Stimulated activated CD4-positive, alpha-beta T cell treated with anti-CD3 and anti-CD28 coated beads, Interleukin-4, amount 100 ng/mL, for 48 hours (primary cell): ENCODE measurements around the gene BAIAP2.
"Not testable (repeated sequence)": the region's sequence is repeated elsewhere in the genome, so short reads cannot be mapped to it uniquely, and the experiment has no call there.

Source experiments
- DNase-seq, 2 donors: peaks; one replicate each; pipeline ENCODE4 v3.0.0-alpha.2; 2020; ENCODE audit warnings: low read depth in 2 of 2

The BAIAP2 gene

GRCh38 chr17:81066771-81067315 lies 31.9 kb downstream of the BAIAP2 start:
- DNase-seq = no peak

DNA sequence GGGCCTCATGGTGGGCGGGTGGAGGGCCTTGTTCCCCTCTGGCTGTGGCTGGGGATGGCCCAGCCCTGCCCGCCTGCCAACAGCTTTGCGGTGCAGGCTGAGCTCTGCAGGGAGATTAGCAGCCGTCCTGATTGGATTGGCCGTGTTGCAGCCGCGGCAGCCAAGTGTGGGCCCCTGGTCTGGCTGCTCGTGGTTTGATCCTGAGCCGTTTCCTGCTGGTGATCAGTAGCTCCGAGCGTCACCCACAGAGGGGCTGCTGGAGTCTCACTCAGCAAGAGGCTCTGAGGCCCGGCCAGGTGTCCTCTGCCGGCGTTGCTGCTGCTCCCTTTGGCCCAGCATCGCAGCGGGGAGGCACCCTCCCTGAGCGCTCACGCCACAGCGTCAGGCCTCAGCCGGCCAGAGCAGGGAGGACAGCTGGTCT lies 32.5 kb downstream of the BAIAP2 start:
- no peak for DNase-seq

DNA sequence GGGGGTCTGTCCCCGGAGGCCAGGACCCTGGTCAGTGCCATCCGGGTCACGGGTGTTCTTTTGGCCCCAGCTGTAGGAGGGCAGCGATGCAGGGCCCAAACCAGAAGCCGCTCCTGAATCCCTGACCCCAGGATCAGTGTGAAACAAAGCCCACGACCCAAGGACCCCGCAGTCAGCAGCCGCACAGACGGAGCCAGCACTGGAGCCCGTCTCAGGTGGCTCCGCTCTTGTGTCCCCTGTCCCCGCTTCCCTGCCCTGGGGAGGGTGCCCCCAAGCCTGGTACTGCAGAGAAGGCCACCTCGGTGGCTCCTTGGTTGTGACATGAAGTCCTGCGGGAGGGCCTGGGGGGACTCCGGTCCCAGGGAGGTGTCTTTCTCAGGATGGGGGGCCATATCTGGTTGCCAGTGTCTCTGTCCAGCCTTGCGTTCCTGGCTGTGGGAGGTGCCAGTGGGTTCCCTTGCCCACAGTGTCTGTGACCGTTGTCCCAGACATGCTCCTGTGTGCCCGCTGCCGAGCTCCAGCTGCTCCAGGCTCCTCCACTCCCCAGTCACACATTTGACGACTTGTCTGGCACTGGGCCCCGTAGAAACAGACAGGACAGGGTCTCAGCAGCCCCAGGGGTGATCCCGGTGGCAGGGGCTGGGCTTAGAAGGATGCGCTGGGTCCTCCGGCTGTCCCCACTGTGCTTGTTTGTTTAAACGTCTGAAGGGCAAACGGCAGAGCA lies 33.6 kb downstream of the BAIAP2 start:
- DNase-seq = no peak

DNA sequence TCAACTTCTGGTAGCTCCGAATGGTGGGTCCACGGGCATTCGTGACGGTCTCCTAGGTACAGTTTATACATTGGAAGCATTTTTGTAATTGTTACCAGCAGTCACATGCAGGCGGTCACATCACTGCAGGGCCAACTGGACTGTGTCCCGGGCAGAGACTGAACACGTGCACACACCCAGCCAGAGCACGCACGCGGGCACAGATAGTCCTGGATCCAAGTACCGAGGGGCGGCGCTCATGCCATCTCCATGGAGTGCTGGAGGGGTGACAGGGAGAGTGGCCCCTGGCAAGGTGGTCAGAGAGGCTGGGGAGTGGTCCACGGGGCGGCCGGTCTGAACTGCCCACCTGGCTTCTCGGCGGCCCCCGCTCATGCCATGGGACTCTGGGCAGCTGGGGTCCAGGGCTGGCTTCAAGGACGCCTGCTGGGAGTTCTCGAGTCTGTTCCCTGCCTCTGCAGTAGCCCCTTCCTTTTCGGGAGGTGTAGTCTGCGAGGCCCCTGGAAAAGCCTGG lies 34.2 kb downstream of the BAIAP2 start:
- no peak for DNase-seq

DNA sequence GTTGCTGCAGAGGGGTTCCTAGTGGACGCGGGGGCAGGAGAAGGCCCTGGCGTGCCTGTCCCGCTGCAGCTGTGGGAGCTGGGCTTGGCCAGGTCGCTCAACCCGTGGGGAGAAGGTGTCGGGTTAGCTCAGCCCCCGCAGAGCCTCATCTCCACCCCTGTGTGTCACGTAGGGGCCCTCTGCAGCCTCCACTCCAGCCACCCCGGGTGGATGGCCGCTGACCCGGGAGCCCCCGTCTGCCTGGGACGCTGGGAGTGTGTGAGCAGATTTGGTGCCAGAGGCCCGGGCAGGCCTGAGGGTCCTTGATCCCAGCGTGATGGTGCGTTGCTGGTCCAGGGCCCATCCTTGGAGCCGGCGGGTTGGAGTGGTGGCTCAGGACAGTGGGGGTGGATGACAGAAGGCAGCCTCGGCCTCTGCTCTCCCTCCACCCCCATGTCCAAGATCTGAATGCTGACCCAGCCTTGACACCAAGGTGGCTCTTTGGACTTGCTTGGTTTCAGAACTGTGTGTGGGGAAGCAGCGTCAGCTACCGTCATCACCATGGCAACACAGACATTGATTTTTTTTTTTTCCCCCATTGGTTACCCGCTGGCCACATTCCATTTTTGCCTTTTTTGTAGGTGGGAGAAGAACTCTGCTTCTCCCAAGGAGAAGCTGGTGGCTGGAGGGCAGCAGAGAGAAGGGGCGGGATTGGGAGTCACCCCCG lies 35.7 kb downstream of the BAIAP2 start:
- no peak for DNase-seq

- DNase-seq = no peak
Observed at GRCh38 chr17:81071761-81072741, 37.1 kb downstream of the BAIAP2 start.

GRCh38 chr17:81073967-81074839 lies 39.3 kb downstream of the BAIAP2 start:
- no peak for DNase-seq

GRCh38 chr17:81074875-81075274 lies 39.9 kb downstream of the BAIAP2 start:
- no peak for DNase-seq

DNA sequence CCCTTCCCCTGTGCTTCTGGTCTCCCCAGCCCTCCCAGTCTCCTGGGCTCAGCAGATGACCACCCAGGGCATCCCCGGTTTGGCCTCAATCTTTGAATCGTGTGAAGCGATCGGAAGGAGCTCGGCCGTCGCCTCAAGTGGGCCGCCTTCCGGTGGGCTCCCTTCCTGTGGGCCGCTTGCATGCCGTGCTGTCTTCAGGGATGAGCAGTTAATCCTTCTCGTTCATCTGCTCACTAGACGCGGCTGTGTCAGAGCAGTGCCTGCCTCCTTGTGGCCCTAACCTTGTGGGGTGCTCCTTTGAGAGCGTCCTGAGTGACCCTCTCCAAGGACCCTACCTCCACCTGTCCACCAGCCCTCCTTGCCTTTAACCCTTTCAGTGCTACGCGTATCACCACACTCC lies 40.4 kb downstream of the BAIAP2 start:
- DNase-seq = no peak

- DNase-seq = no peak
Observed at GRCh38 chr17:81076141-81076679, 41.3 kb downstream of the BAIAP2 start.

- not testable (repeated sequence) for DNase-seq
Observed at GRCh38 chr17:81078026-81078913, 43.3 kb downstream of the BAIAP2 start.

- DNase-seq = no peak
Observed at GRCh38 chr17:81080019-81080418, 45.1 kb downstream of the BAIAP2 start.

DNA sequence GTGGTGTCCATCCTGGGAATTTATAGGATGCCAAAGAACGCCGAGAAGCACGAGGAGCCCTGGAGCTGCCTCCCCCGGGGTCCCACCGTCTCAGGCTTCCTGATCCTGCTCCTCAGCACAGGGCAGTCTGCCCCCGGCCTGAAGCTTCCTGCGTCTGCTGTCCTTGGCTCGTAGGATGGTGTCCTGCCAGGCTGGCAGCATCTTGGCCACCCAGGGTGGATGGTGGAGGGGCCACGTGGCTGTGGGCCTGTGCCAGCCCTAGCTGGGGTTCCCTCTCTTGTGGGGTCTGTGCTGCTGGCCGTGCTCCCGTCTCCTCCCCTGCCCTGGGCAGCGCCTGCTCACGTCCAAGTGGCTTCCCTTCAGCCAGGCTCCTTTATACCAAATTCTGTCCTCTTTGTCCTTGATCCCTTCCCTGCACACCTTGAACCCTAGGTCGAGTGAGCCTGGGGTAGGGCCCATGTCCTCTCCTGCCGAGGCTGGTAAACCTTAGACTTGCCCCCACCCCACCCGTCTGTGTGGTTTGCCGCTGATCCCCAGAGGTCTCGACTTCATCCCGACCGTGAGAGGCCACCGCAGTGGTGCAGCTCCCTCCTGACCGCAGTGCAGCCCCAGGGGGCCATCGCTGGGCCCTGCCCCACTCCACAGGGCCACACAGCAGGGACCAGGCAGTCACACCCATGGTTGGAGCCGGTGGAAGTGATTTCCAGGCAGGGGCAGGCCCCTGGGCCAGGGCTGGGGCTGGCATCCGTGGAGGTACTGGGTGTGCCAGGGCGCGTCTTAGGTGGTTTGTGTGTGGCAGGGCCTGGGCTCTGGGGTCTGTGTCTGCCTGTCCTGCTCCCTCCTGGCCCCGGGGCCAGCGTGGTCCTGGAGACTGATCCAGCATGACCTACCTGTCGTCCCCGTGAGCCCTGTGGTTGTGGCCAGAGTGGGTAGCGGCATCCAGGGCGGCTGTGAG lies 46.5 kb downstream of the BAIAP2 start:
- DNase-seq = no peak

- DNase-seq = no peak
Observed at GRCh38 chr17:81082177-81083073, 47.5 kb downstream of the BAIAP2 start.

GRCh38 chr17:81083125-81083765 lies 48.3 kb downstream of the BAIAP2 start:
- no peak for DNase-seq

- no peak for DNase-seq
Observed at GRCh38 chr17:81084680-81085419, 49.9 kb downstream of the BAIAP2 start.
